22Rv1 (cell line): Measurements from ENCODE around the gene AMOT.

Experiments used
- H3K27ac ChIP-seq: fragments of 450-650 bp; 2 replicates; pipeline ENCODE4 v1.5.1; 2017
- CTCF ChIP-seq: fragments of 450-650 bp; IDR thresholded peaks from 2 replicates; pipeline ENCODE4 v1.5.1; 2017; ENCODE audit warnings: mild to moderate bottlenecking
- ZFX ChIP-seq: fragments of 450-650 bp; IDR thresholded peaks from 2 replicates; pipeline ENCODE4 v1.6.1; 2017; ENCODE audit warnings: antibody characterized with exemption, borderline replicate concordance

Gene AMOT

GRCh38 chrX:112746812-112747595, 93.6 kb downstream of the AMOT start:
- TF ChIP-seq ZFX (no peak), CTCF (no peak)
- H3K27ac ChIP-seq: no peak overlapping the region

- TF ChIP-seq ZFX (no peak), CTCF (no peak)
- H3K27ac ChIP-seq: no peak overlapping the region
Observed at GRCh38 chrX:112738347-112739033, 102.1 kb downstream of the AMOT start.

GRCh38 chrX:112736310-112736709, 104.3 kb downstream of the AMOT start:
- no peak for TF ChIP-seq ZFX
- TF ChIP-seq CTCF: no peak
- H3K27ac ChIP-seq: no peak overlapping the region

- no peak overlapping the region for H3K27ac ChIP-seq
- TF ChIP-seq ZFX: no peak
- TF ChIP-seq CTCF: no peak
Observed at GRCh38 chrX:112735147-112735546, 105.5 kb downstream of the AMOT start.

GRCh38 chrX:112734290-112734689, 106.3 kb downstream of the AMOT start:
- TF ChIP-seq CTCF (no peak), ZFX (no peak)
- no peak overlapping the region for H3K27ac ChIP-seq

GRCh38 chrX:112731793-112732192, 108.8 kb downstream of the AMOT start:
- TF ChIP-seq CTCF (peak; percentile 40), ZFX (no peak)
- no peak overlapping the region for H3K27ac ChIP-seq
